Endometrial microvascular endothelial cells (primary cell): ENCODE data around the gene PAGE3. TPM values are rescaled to one million over a fixed set of nuclear protein-coding genes. Genes with fewer than 3 reads are reported as not detected.

Experiments used
- in situ Hi-C: cut with HindIII; loops from 2 replicates; pipeline ENCODE4 v1.10.0; 2017; ENCODE audit warnings: low sequenced_read_pairs, low pct_unique_long_range_greater_than_20kb; ENCODE audit errors: inconsistent ontology term
- total RNA-seq: library from RNA; depleted of rRNA; stranded (reverse); fragments of >200 nt; gene quantifications from one replicate; pipeline ENCODE4 v1.2.3, GENCODE V29; 2015; ENCODE audit errors: inconsistent ontology term

Gene PAGE3
- not detected for total RNA-seq

- in situ Hi-C loops = no loop called here
These were observed at the start of gene PAGE3 for GRCh38 chrX:55264816-55265215. PAGE3 (minus strand) TSS chrX:55264916; CDS start chrX:55263903, 1,013 bp downstream.

- in situ Hi-C loops = no loop called here
These were observed 47.9 kb upstream of the PAGE3 start for GRCh38 chrX:55312655-55313054.

- in situ Hi-C loops = no loop called here
These were observed 26.2 kb upstream of the PAGE3 start for GRCh38 chrX:55290963-55291362.

- in situ Hi-C loops = no loop called here
These were observed 15.1 kb upstream of the PAGE3 start for GRCh38 chrX:55279832-55280231.

- in situ Hi-C loops = no loop called here
These were observed 3.9 kb downstream of the PAGE3 start for GRCh38 chrX:55260806-55261205.

GRCh38 chrX:55253528-55253927 lies 11.2 kb downstream of the PAGE3 start:
- in situ Hi-C loops = no loop called here

- in situ Hi-C loops = no loop called here
These were observed 23.9 kb downstream of the PAGE3 start for GRCh38 chrX:55240788-55241340.

- in situ Hi-C loops = no loop called here
These were observed 44.5 kb downstream of the PAGE3 start, which contains the start of gene PAGE5 for GRCh38 chrX:55220119-55220794. PAGE5 (plus strand) TSS chrX:55220346; CDS start chrX:55221383, 1,037 bp downstream.

GRCh38 chrX:55213381-55213780 lies 51.3 kb downstream of the PAGE3 start:
- in situ Hi-C loops = no loop called here

GRCh38 chrX:55210931-55211677 lies 53.6 kb downstream of the PAGE3 start:
- in situ Hi-C loops = no loop called here

Other genes starting within 250 kb of the PAGE3 start
- not detected for gene ALAS2, start 233.9 kb downstream of the PAGE3 start, total RNA-seq
- gene PAGE2B, start 189.9 kb downstream of the PAGE3 start, total RNA-seq = not detected
- not detected for gene PAGE2, start 175.9 kb downstream of the PAGE3 start, total RNA-seq
- not detected for gene PAGE5, start 44.6 kb downstream of the PAGE3 start, total RNA-seq
- gene MAGEH1, start 187.2 kb upstream of the PAGE3 start, total RNA-seq = 15.2 TPM
- gene USP51, start 224.9 kb upstream of the PAGE3 start, total RNA-seq = 0.37 TPM